ENCODE data around the gene MOAP1.
"Not testable (repeated sequence)": the region's sequence is repeated elsewhere in the genome, so short reads cannot be mapped to it uniquely, and the experiment has no call there.

MOAP1 gene

GRCh38 chr14:93163564-93163963, 21.1 kb downstream of the MOAP1 start:
- H3K27ac ChIP-seq (ENCODE audit: poor library complexity, severe bottlenecking) = no peak overlapping the region
- H3K27me3 ChIP-seq (ENCODE audit: insufficient read depth, poor library complexity, severe bottlenecking) = no peaks in the 10 kb centered on the region
- no peak overlapping the region for H3K4me3 ChIP-seq (ENCODE audit: severe bottlenecking)
- H3K36me3 ChIP-seq (ENCODE audit: low read depth) = no peaks in the 10 kb centered on the region
- TF ChIP-seq CTCF (IDR thresholded peaks at IDR 0.05; ENCODE audit: poor library complexity, severe bottlenecking) = no peak
- DNase-seq (ENCODE audit: low spot score) (no peak), ATAC-seq (ENCODE audit: low read depth) (peak; percentile 24; the same call in 1 of the 3 replicates)
- H3K9me3 ChIP-seq (ENCODE audit: severe bottlenecking) = no peaks in the 10 kb centered on the region
- H3K4me1 ChIP-seq (ENCODE audit: insufficient read depth, poor library complexity, severe bottlenecking) = no peaks in the 10 kb centered on the region

DNA sequence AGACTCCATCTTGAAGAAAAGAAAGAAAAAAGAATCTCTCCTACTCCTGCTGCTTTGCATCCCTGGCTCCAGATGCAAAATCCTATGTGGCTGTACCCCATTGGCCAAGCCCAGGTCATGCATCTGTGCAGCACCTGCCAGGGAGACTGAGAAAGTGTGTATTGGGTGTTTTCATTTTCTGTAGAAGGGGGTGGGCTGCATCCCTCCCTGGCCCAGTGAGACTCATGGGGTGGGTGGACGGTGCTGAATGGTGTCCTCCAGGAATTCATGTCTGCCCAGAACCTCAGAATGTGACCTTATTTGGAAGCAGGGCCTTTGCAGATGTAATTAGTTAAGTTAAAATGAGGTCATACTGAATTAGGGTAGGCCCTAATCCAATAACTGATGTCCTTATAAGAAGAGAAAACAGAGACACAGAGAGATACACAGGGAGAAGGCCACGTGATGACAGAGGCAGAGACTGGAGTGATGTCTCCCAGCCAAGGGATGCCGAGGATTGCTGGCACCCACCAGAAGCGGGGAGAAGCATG, 23.2 kb downstream of the MOAP1 start:
- no peaks in the 10 kb centered on the region for H3K36me3 ChIP-seq (ENCODE audit: low read depth)
- no peak overlapping the region for H3K27ac ChIP-seq (ENCODE audit: poor library complexity, severe bottlenecking)
- no peaks in the 10 kb centered on the region for H3K9me3 ChIP-seq (ENCODE audit: severe bottlenecking)
- no peak for TF ChIP-seq CTCF (IDR thresholded peaks at IDR 0.05; ENCODE audit: poor library complexity, severe bottlenecking)
- DNase-seq (ENCODE audit: low spot score) (no peak), ATAC-seq (ENCODE audit: low read depth) (no peak)
- no peaks in the 10 kb centered on the region for H3K27me3 ChIP-seq (ENCODE audit: insufficient read depth, poor library complexity, severe bottlenecking)
- H3K4me1 ChIP-seq (ENCODE audit: insufficient read depth, poor library complexity, severe bottlenecking) = no peaks in the 10 kb centered on the region
- H3K4me3 ChIP-seq (ENCODE audit: severe bottlenecking) = no peak overlapping the region

GRCh38 chr14:93160353-93160801, 24.3 kb downstream of the MOAP1 start:
- Histone ChIP-seq H3K27me3 (ENCODE audit: insufficient read depth, poor library complexity, severe bottlenecking) (no peaks in the 10 kb centered on the region), H3K9me3 (ENCODE audit: severe bottlenecking) (no peaks in the 10 kb centered on the region), H3K36me3 (ENCODE audit: low read depth) (no peaks in the 10 kb centered on the region), H3K4me3 (ENCODE audit: severe bottlenecking) (no peak overlapping the region), H3K27ac (ENCODE audit: poor library complexity, severe bottlenecking) (no peak overlapping the region), H3K4me1 (ENCODE audit: insufficient read depth, poor library complexity, severe bottlenecking) (no peaks in the 10 kb centered on the region)
- peak; percentile 86 for TF ChIP-seq CTCF (IDR thresholded peaks at IDR 0.05; ENCODE audit: poor library complexity, severe bottlenecking)
- no peak for DNase-seq (ENCODE audit: low spot score)
- peak; percentile 81 for ATAC-seq (ENCODE audit: low read depth)

GRCh38 chr14:93159625-93160352, 24.9 kb downstream of the MOAP1 start:
- ATAC-seq (ENCODE audit: low read depth); H3K27ac ChIP-seq (ENCODE audit: poor library complexity, severe bottlenecking); H3K4me1 ChIP-seq (ENCODE audit: insufficient read depth, poor library complexity, severe bottlenecking); H3K36me3 ChIP-seq (ENCODE audit: low read depth); H3K4me3 ChIP-seq (ENCODE audit: severe bottlenecking); H3K27me3 ChIP-seq (ENCODE audit: insufficient read depth, poor library complexity, severe bottlenecking); H3K9me3 ChIP-seq (ENCODE audit: severe bottlenecking); DNase-seq (ENCODE audit: low spot score): not testable (repeated sequence)

DNA sequence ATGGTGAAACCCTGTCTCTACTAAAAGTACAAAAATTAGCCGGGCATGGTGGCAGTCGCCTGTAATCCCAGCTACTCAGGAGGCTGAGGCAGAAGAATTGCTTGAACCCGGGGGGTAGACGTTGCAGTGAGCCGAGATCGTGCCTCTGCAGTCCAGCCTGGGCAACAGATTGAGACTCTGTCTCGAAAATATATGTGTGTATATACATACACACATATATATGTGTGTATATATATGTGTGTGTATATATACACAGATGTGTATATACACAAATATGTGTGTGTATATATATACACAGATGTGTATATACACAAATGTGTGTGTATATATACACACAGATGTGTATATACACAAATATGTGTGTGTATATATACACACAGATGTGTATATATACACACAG, 26.3 kb downstream of the MOAP1 start:
- H3K9me3 ChIP-seq (ENCODE audit: severe bottlenecking); H3K27me3 ChIP-seq (ENCODE audit: insufficient read depth, poor library complexity, severe bottlenecking); ATAC-seq (ENCODE audit: low read depth); H3K36me3 ChIP-seq (ENCODE audit: low read depth); H3K27ac ChIP-seq (ENCODE audit: poor library complexity, severe bottlenecking); DNase-seq (ENCODE audit: low spot score); H3K4me3 ChIP-seq (ENCODE audit: severe bottlenecking); H3K4me1 ChIP-seq (ENCODE audit: insufficient read depth, poor library complexity, severe bottlenecking): not testable (repeated sequence)
